Measurements from ENCODE around the gene FABP7.
"Not testable (repeated sequence)": the region's sequence is repeated elsewhere in the genome, so short reads cannot be mapped to it uniquely, and the experiment has no call there.

Gene FABP7

DNA sequence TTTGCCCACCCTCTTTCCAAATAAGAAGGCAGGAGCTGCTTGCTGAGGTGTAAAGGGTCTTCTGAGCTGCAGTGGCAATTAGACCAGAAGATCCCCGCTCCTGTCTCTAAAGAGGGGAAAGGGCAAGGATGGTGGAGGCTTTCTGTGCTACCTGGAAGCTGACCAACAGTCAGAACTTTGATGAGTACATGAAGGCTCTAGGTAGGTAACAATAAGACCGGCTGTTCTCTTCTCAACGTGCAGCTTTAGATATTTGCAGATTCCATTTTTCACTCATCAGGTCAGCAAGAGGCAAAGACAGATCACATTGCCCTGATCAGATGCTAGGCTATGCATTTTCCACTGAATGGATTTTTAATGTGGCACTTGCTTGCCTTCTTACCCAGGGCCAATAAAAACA, at the start of gene FABP7:
Gene FABP7, plus strand, starts transcription at position 50 of the 400 bp plus-strand sequence. Its CDS starts 79 bp downstream, at position 129.
- no peak for DNase-seq (ENCODE audit: low read depth in 2 of 2, low spot score in 1 of 2)

- no peak for DNase-seq (ENCODE audit: low read depth in 2 of 2, low spot score in 1 of 2)
Observed at GRCh38 chr6:122730334-122730733, 49.2 kb upstream of the FABP7 start.

DNA sequence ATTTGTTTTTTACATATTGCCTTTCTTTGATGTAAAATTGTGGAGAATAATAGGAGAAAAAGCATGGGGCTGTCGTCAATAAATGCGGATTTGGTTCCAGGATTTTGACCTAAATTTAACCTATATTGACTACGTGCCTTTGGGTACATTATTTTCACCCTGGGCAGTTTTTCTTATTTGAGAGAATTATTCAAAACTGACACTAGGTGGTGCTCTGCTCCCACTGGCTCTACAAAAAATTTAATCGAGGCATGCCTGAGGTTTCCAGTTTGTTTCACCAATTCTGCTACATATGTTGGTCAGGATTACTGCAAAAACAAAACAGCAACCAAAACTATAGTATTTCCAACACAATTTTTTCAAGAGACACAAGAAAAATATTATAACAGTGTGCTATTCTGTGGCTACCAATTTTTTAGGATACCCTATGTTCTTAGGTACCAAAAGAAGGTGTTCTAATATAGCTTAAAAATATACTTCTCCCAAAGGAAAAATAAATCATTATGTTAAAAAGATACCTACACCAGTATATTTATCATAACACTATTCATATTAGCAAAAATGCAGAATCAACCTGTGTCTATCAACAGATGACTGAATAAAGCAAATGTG, 48.6 kb upstream of the FABP7 start:
- DNase-seq (ENCODE audit: low read depth in 2 of 2, low spot score in 1 of 2) = no peak

DNA sequence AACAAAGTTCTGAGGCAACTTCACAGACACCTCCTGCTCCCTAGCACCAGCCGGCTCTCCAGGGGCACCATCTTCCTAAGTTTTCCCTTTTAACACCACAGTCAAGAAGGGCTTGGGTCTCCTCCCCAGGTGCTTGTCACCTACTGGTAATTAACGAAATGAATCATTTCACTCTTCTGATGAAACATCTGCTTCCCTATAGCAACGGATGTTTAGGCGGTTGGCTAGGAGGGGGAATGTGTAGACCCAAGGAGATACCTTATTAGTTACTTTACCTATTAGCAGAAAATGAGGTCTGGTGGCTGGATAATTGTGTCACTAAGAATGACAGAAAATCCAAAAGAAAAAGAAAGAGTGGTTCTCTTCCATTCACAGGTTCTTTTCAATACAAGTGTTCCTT, 46.3 kb upstream of the FABP7 start:
- DNase-seq (ENCODE audit: low read depth in 2 of 2, low spot score in 1 of 2) = no peak

DNA sequence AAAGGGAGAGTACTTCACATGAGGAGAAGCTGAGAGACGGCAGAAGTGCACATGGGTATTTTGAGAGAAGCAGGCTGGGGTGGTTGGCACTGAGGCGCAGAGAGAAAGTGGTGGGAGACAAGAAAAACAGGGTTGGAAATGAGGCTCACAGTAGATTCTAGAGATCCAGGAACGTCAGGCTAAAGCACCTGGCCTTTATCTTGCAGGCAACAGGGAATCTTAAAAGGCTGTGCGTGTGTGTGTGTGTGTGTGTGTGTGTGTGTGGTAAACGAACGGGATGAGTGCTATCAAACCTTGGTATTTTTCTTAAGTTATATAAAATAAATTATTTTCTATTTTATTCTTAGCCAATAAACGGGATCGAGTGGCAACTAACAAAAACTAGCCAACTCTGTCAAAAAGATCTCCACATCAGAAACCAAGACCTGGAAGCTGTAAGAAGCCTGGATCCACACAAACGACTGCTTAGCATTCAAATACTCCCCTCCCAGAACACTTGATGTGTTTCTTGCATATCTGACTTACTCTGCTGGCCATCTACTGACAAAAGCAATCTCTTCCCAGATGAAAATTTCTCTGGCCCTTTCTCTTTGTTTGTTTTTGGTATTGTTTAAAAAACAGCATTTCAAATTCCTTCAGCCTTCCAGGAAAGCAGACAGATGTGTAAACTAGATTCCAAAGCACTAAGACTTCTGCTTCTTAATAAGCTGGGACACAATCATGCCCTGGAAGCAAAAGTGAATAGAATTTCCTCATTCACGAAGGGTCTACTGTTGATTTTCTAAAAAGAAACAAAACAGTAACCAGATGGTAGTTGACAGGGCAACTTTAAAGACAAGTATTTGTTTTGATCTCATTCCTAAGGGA, 44.8 kb upstream of the FABP7 start:
- DNase-seq (ENCODE audit: low read depth in 2 of 2, low spot score in 1 of 2) = no peak

- no peak for DNase-seq (ENCODE audit: low read depth in 2 of 2, low spot score in 1 of 2)
Observed at GRCh38 chr6:122735582-122735981, 43.9 kb upstream of the FABP7 start.

GRCh38 chr6:122736163-122736562, 43.4 kb upstream of the FABP7 start:
- DNase-seq (ENCODE audit: low read depth in 2 of 2, low spot score in 1 of 2) = no peak

GRCh38 chr6:122736616-122737015, 42.9 kb upstream of the FABP7 start:
- DNase-seq (ENCODE audit: low read depth in 2 of 2, low spot score in 1 of 2) = no peak

DNA sequence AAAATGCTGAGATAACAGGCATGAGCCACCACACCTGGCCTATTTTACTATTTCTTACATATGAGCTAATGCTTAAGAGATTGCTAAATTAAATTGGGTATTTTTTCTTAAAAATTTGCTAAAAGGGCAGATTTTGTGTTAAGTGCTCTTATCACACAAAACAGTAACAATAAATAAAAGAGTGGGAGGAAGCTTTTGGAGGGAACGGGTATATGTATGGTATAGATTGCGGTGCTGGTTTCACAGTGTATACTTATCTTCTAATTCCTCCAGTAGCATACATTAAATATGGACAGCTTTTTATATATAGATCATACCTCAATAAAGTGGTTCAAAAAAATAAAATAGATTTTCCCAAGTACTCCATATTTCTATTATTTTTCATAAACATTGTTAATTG, 39.4 kb upstream of the FABP7 start:
- DNase-seq (ENCODE audit: low read depth in 2 of 2, low spot score in 1 of 2) = no peak

GRCh38 chr6:122740936-122741335, 38.6 kb upstream of the FABP7 start:
- no peak for DNase-seq (ENCODE audit: low read depth in 2 of 2, low spot score in 1 of 2)

DNA sequence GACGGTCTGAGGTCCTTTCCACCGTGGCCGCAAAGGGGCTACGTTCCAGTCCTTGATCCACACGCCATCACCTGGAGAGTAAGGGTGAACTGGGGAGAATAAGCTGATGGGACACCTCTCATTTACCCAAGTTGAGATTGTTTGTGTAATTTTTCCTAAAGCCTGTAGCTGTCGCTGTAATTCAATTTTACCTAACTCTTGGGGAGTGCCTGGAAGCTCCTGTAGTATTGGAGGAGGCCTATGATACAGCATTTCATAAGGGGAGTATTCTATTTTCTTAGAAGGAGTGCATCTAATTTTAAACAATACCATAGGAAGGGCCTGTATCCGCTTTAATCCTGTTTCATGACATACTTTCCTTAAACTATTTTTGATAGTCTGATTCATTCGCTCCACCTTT, 35.3 kb upstream of the FABP7 start:
- not testable (repeated sequence) for DNase-seq (ENCODE audit: low read depth in 2 of 2, low spot score in 1 of 2)

GRCh38 chr6:122744856-122745255, 34.7 kb upstream of the FABP7 start:
- DNase-seq (ENCODE audit: low read depth in 2 of 2, low spot score in 1 of 2) = not testable (repeated sequence)

GRCh38 chr6:122746688-122747087, 32.8 kb upstream of the FABP7 start:
- no peak for DNase-seq (ENCODE audit: low read depth in 2 of 2, low spot score in 1 of 2)

DNA sequence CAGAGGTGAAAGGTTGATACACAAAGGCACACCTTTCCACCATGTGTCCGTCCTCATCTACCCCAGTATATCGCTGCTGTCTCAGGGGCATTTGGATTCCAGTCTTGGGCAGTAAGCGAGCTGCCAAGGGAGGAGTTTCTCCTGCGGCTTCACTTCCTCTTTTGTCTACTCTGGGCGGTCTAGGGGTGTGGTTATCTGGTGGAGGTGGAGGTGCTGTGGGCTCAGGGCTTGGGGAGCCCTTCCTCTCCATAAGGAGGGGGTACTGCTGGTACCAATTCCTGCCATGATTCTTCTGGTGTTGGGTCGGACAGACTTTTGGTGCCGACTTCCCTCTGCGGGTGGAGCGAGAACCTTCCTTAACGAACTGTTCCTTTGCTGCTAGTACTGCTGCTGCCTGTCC, 31.9 kb upstream of the FABP7 start:
- DNase-seq (ENCODE audit: low read depth in 2 of 2, low spot score in 1 of 2) = no peak

GRCh38 chr6:122748945-122749344, 30.6 kb upstream of the FABP7 start:
- not testable (repeated sequence) for DNase-seq (ENCODE audit: low read depth in 2 of 2, low spot score in 1 of 2)

- DNase-seq (ENCODE audit: low read depth in 2 of 2, low spot score in 1 of 2) = no peak
Observed at GRCh38 chr6:122749451-122750050, 30.0 kb upstream of the FABP7 start.

DNA sequence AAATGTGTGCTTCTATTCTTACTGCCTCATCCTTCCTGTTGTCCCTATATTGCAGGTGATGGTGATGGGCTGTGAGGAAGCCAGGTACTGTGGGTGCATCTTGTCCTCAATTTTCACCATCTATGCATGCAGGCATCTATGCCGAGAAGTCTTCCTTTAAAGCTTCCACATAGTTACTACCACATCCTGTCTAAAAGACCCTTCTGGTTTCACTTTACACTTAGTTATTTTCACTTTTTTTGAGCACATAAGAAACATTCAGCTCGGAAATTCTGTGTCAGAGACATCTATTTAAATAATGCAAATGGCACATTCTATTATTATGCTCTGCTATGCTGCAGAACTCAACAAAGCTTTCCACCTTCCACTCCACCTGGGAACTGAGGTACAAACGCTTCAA, 28.2 kb upstream of the FABP7 start:
- DNase-seq (ENCODE audit: low read depth in 2 of 2, low spot score in 1 of 2) = no peak

DNA sequence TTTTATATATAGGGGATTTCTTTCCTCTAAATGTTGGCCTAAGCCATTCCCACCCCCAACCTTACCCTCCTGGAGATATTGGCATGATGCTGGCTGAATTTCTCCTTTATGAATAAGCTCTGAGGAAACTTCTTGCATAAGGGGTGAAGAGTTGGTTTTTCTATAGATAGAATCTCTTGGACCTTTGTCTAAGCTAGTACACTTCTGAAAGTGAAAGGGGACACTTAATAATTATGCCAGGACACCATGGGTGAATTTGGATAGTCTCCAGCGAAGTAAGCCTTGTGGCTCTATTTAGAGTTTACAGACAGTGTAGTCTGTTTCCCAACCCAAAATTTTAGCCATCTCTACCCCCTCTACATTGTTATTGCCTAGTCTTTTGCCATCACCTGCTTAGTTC, 27.1 kb upstream of the FABP7 start:
- DNase-seq (ENCODE audit: low read depth in 2 of 2, low spot score in 1 of 2) = no peak

DNA sequence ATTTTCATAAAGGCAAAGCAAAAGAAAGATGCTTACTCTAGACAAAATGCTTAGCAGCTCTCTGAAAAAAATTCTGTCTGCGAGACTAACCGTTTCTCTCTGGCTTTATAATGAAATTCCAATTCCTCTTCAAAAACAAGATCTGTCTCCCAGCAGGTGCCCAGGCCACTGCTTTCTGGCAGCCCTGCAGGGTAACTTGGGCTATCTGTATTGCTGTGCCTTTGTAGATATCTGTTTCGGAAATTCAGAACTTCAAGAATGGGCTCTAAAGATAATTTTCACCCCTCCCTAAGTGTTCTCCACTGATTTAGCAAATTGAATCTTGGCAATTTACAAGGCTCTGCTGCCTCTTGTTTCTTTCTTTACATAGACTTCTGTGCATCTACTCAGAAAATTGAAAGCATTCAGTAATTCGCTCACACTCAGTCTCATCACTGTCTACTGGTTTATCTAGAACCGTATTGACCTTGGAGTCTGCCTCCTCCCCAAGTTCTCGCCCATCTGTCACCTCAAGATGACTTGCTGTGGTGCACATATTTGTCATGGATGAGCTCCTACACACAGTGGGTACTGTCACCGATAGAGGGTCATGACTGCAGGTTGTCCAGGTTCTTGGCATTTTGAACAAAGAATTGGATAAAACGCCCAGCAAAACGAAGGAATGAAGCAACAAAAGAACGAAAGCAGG, 26.4 kb upstream of the FABP7 start:
- no peak for DNase-seq (ENCODE audit: low read depth in 2 of 2, low spot score in 1 of 2)

DNA sequence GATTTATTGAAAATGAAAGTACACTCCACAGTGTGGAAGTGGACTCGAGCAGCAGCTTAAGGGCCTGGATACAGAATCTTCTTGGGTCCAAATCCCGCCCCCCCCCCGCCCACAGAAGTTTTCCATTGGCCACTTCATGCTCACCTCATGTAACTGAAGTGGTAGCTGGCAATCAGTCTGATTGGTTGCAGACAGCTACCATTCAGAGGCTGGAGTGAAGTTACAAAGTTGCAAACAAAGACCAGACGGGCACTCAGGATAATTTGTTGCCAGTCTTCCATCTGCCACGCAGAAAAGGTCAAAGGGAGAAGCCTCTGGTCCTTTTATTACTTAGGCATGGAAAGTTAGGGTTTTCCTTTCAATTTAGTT, 25.8 kb upstream of the FABP7 start:
- no peak for DNase-seq (ENCODE audit: low read depth in 2 of 2, low spot score in 1 of 2)

DNA sequence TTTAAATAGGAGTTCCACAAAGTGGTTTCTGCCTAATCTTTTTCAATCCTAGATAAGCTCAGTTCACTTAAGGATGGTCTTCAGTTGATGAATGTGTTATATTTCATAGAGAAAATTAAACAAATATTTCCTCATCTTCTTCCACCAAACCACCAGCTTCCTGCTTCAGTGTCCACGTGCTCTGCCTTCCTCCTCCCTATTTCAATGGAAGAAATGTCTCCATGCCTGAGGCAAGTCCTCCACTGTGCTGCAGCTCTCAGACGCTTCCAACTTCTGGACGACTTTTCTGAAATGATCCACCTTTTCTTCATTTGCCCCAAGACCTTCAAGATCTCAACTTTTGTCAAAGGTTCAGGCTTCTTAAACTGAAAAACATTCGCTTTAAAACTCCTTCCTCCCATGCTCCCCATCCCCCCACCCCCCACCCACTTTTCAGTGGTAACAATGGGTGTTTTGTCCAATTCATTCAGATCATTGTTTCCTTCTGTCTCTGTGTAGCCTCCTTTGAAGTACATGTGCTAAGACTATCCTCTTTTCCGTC, 25.3 kb upstream of the FABP7 start:
- DNase-seq (ENCODE audit: low read depth in 2 of 2, low spot score in 1 of 2) = no peak

All from stimulated activated CD8-positive, alpha-beta memory T cell treated with anti-CD3 and anti-CD28 coated beads, Interleukin-4, amount 100 ng/mL, for 1 hour (primary cell).